NB4 (cell line): ENCODE results near the gene CHRM4.

Experiments
- CTCF ChIP-seq: IDR thresholded peaks from one replicate; pipeline ENCODE4 v1.5.1; 2012; ENCODE audit warnings: low read depth, low read length
- POLR2A ChIP-seq: IDR thresholded peaks from 2 replicates; pipeline ENCODE4 v1.6.1; 2011; ENCODE audit warnings: mild to moderate bottlenecking; ENCODE audit not compliant: insufficient read length; ENCODE audit errors: extremely low read depth

GRCh38 chr11:46410021-46410420 is 18.4 kb upstream of the CHRM4 start:
- no peak for TF ChIP-seq POLR2A
- peak; percentile 20 for TF ChIP-seq CTCF
